Heart left ventricle (tissue), 13 donors: ENCODE data around the gene EIF2AK3.

Experiments
- POLR2A ChIP-seq, 2 donors: fragments of 450-650 bp; IDR thresholded peaks; one replicate each; pipeline ENCODE4 v1.6.1; 2017; ENCODE audit warnings: antibody characterized with exemption in 2 of 2, mild to moderate bottlenecking in 2 of 2, moderate library complexity in 2 of 2
- TF ChIP-seq, protein P1 (sequence below), 12 donors: fragments of 200-600 bp; sonication (generic) in 4 of 12; IDR thresholded peaks; one replicate each; pipeline versions ENCODE4 v1.5.0 to v1.8.0; 2018 to 2022; ENCODE audit warnings: antibody characterized with exemption in 12 of 12, mild to moderate bottlenecking in 5 of 12
- donor health status: ischemic (EF 13 %, LVEDD 7.1; RV severe dilation, severe dysfunction).
- donor health status: DM: no; HTN: yes; CAD: no.
- donor health status: DM: no; HTN: no; CAD: no.
- donor health status: ischemic (EF 25% LVEDD 6.9; RV normal size, moderate dysfunction).
- donor health status: ischemic (EF 25% LVEDD 5.7; RV mildly dilated, moderate dysfunction).
- donor health status: ischemic (EF 35%, LVEDD 5.7; RV mildly dilated, moderate dysfunction).
- donor health status: nonischemic (EF 11% LVEDD 7.7; RV severe dilation, severe dysfunction).
- donor health status: DM: yes; HTN: yes; CAD: no.
- donor health status: PGD.
- donor health status: ischemic (EF 29% LVEDD 5.4; RV normal size, mild dysfunction).
- donor health status: nonischemic (EF 23%, LVEDD 6.1; RV moderate dilation, normal function).

DNA sequence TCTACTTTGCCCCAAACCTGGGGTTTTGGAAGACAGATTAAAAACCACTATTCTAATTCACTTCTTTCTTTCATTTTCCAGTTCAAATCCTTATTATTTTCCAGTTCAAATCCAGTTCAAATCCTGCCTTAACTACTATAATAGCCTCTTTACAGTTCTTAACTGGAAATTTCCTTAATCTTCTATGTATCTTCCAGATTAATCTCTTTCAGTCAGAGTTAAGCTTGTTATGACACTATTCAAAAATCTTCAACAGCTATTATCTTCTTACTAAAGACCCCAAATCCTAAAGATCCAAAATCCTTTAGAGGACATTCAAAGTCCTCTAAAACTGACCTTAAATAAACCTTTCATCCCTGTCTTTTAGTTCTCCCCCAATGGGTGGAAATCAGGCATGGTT is 30.1 kb downstream of the EIF2AK3 start:
- TF ChIP-seq, protein P1, sequence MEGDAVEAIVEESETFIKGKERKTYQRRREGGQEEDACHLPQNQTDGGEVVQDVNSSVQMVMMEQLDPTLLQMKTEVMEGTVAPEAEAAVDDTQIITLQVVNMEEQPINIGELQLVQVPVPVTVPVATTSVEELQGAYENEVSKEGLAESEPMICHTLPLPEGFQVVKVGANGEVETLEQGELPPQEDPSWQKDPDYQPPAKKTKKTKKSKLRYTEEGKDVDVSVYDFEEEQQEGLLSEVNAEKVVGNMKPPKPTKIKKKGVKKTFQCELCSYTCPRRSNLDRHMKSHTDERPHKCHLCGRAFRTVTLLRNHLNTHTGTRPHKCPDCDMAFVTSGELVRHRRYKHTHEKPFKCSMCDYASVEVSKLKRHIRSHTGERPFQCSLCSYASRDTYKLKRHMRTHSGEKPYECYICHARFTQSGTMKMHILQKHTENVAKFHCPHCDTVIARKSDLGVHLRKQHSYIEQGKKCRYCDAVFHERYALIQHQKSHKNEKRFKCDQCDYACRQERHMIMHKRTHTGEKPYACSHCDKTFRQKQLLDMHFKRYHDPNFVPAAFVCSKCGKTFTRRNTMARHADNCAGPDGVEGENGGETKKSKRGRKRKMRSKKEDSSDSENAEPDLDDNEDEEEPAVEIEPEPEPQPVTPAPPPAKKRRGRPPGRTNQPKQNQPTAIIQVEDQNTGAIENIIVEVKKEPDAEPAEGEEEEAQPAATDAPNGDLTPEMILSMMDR (IDR thresholded peaks at IDR 0.05) = no peak
- TF ChIP-seq POLR2A (IDR thresholded peaks at IDR 0.05) = no peak
